Measurements from ENCODE around the gene RUNX2.

RUNX2 gene

GRCh38 chr6:45400021-45400420 is 71.9 kb downstream of the RUNX2 start:
- Histone ChIP-seq H3K4me3 (ENCODE audit: low read depth, low read length) (no peak overlapping the region), H3K36me3 (replicated peaks) (no peaks in the 10 kb centered on the region), H3K27ac (no peak overlapping the region), H3K27me3 (replicated peaks) (no peaks in the 10 kb centered on the region)
- DNase-seq = no peak
- in situ Hi-C loops (cut with HindIII; ENCODE audit: low pct_ligation_motif_present, low sequenced_read_pairs) = no loop called here
- TF ChIP-seq CTCF (IDR thresholded peaks at IDR 0.05; ENCODE audit: low read depth, low read length, missing control alignments) = no peak

GRCh38 chr6:45411959-45412358 is 83.8 kb downstream of the RUNX2 start:
- TF ChIP-seq CTCF (IDR thresholded peaks at IDR 0.05; ENCODE audit: low read depth, low read length, missing control alignments) = no peak
- Histone ChIP-seq H3K4me3 (ENCODE audit: low read depth, low read length) (no peak overlapping the region), H3K27ac (no peak overlapping the region), H3K27me3 (replicated peaks) (no peaks in the 10 kb centered on the region), H3K36me3 (replicated peaks) (no peaks in the 10 kb centered on the region)
- DNase-seq = no peak
- in situ Hi-C loops (cut with HindIII; ENCODE audit: low pct_ligation_motif_present, low sequenced_read_pairs) = no loop called here

- Histone ChIP-seq H3K36me3 (replicated peaks) (no peaks in the 10 kb centered on the region), H3K4me3 (ENCODE audit: low read depth, low read length) (no peak overlapping the region), H3K27me3 (replicated peaks) (no peaks in the 10 kb centered on the region), H3K27ac (no peak overlapping the region)
- TF ChIP-seq CTCF (IDR thresholded peaks at IDR 0.05; ENCODE audit: low read depth, low read length, missing control alignments) = no peak
- no peak for DNase-seq
- in situ Hi-C loops (cut with HindIII; ENCODE audit: low pct_ligation_motif_present, low sequenced_read_pairs) = no loop called here
Measured at GRCh38 chr6:45415315-45415714, 87.2 kb downstream of the RUNX2 start.

GRCh38 chr6:45415788-45416518 is 87.8 kb downstream of the RUNX2 start:
- Histone ChIP-seq H3K27ac (no peak overlapping the region), H3K27me3 (replicated peaks) (no peaks in the 10 kb centered on the region), H3K4me3 (ENCODE audit: low read depth, low read length) (no peak overlapping the region), H3K36me3 (replicated peaks) (no peaks in the 10 kb centered on the region)
- in situ Hi-C loops (cut with HindIII; ENCODE audit: low pct_ligation_motif_present, low sequenced_read_pairs) = no loop called here
- no peak for DNase-seq
- no peak for TF ChIP-seq CTCF (IDR thresholded peaks at IDR 0.05; ENCODE audit: low read depth, low read length, missing control alignments)

GRCh38 chr6:45416700-45417099 is 88.6 kb downstream of the RUNX2 start:
- Histone ChIP-seq H3K27ac (no peak overlapping the region), H3K4me3 (ENCODE audit: low read depth, low read length) (no peak overlapping the region), H3K36me3 (replicated peaks) (no peaks in the 10 kb centered on the region), H3K27me3 (replicated peaks) (no peaks in the 10 kb centered on the region)
- TF ChIP-seq CTCF (IDR thresholded peaks at IDR 0.05; ENCODE audit: low read depth, low read length, missing control alignments) = no peak
- no peak for DNase-seq
- in situ Hi-C loops (cut with HindIII; ENCODE audit: low pct_ligation_motif_present, low sequenced_read_pairs) = no loop called here

- no peak for DNase-seq
- TF ChIP-seq CTCF (IDR thresholded peaks at IDR 0.05; ENCODE audit: low read depth, low read length, missing control alignments) = no peak
- no peak overlapping the region for H3K27ac ChIP-seq
- in situ Hi-C loops (cut with HindIII; ENCODE audit: low pct_ligation_motif_present, low sequenced_read_pairs) = no loop called here
- H3K4me3 ChIP-seq (ENCODE audit: low read depth, low read length) = no peak overlapping the region
- H3K27me3 ChIP-seq (replicated peaks) = no peaks in the 10 kb centered on the region
- no peaks in the 10 kb centered on the region for H3K36me3 ChIP-seq (replicated peaks)
Measured at GRCh38 chr6:45417436-45417835, 89.3 kb downstream of the RUNX2 start.
